Measurements from ENCODE around the gene PECR.

GRCh38 chr2:216071111-216071851 lies 10.3 kb downstream of the PECR start:
- TF ChIP-seq CTCF (IDR thresholded peaks at IDR 0.05; ENCODE audit: borderline replicate concordance, extremely low read depth, low read length, poor library complexity, severe bottlenecking): no peak
- TF ChIP-seq EZH2 (IDR thresholded peaks at IDR 0.05; ENCODE audit: borderline replicate concordance, low read depth, low read length, severe bottlenecking): no peak
